CD14-positive monocyte (primary cell): ENCODE measurements around the gene EIF2AK2. TPM values are rescaled to one million over a fixed set of nuclear protein-coding genes. Genes with fewer than 3 reads are reported as not detected.

ENCODE experiments used
- DNase-seq, 3 donors: peaks; one replicate each; pipeline ENCODE4 v3.0.0-alpha.2; 2011 to 2022
- H2AFZ ChIP-seq: 2 replicates; pipeline ENCODE4 v1.6.0; 2012; ENCODE audit warnings: mild to moderate bottlenecking, low read depth, low read length, inconsistent platforms; ENCODE audit not compliant: insufficient read depth, poor library complexity, severe bottlenecking
- H3K27ac ChIP-seq, 2 donors: 1 replicate in 1 of 2; 2 replicates in 1 of 2; pipeline ENCODE4 v1.5.1; 2012 to 2013; ENCODE audit warnings: low read length in 2 of 2, control low read depth in 1 of 2, inconsistent platforms in 1 of 2, low read depth in 1 of 2, mild to moderate bottlenecking in 1 of 2
- H3K27me3 ChIP-seq, 2 donors: one replicate each; pipeline versions ENCODE4 v1.6.0 to v1.6.1; 2011 to 2013; ENCODE audit warnings: low read length in 2 of 2; ENCODE audit not compliant: control insufficient read depth in 2 of 2, insufficient read depth in 2 of 2
- H3K36me3 ChIP-seq, 2 donors: replicated peaks in 1 of 2; 1 replicate in 1 of 2; 2 replicates in 1 of 2; pipeline versions ENCODE4 v1.5.1 to v1.6.1; 2012 to 2013; ENCODE audit warnings: low read length in 2 of 2, control low read depth in 1 of 2, inconsistent platforms in 1 of 2, mild to moderate bottlenecking in 1 of 2; ENCODE audit not compliant: insufficient read depth in 2 of 2, control insufficient read depth in 1 of 2
- H3K4me1 ChIP-seq, 2 donors: 1 replicate in 1 of 2; 2 replicates in 1 of 2; pipeline versions ENCODE4 v1.5.1 to v1.6.1; 2012 to 2013; ENCODE audit warnings: low read length in 2 of 2, control low read depth in 1 of 2, inconsistent platforms in 1 of 2, mild to moderate bottlenecking in 1 of 2, moderate library complexity in 1 of 2; ENCODE audit not compliant: insufficient read depth in 2 of 2, control insufficient read depth in 1 of 2
- H3K4me2 ChIP-seq: replicated peaks from 2 replicates; pipeline ENCODE3; 2012; ENCODE audit warnings: low read length, moderate library complexity, mild to moderate bottlenecking; ENCODE audit not compliant: poor library complexity, severe bottlenecking; ENCODE audit errors: extremely low read depth
- H3K4me3 ChIP-seq, 3 experiments: fragments of 200-600 bp in 1 of 3; sonication (generic) in 1 of 3; replicated peaks in 1 of 3; 1 replicate in 2 of 3; 2 replicates in 1 of 3; pipeline ENCODE4 v1.5.1; 2011 to 2013; ENCODE audit warnings: low read length in 3 of 3, mild to moderate bottlenecking in 3 of 3, control low read depth in 2 of 3, low read depth in 2 of 3, inconsistent platforms in 1 of 3, moderate library complexity in 1 of 3
- H3K79me2 ChIP-seq: 2 replicates; pipeline ENCODE4 v1.6.0; 2012; ENCODE audit warnings: mild to moderate bottlenecking, control low read depth, inconsistent platforms, low read length, moderate library complexity; ENCODE audit not compliant: insufficient read depth
- H3K9ac ChIP-seq: 2 replicates; pipeline ENCODE4 v1.6.0; 2017; ENCODE audit warnings: low read length, mild to moderate bottlenecking; ENCODE audit not compliant: insufficient read depth, poor library complexity, severe bottlenecking
- H3K9me3 ChIP-seq, 2 donors: replicated peaks in 1 of 2; 1 replicate in 1 of 2; 2 replicates in 1 of 2; pipeline versions ENCODE4 v1.5.1 to v1.6.1; 2012 to 2013; ENCODE audit warnings: low read length in 2 of 2, control low read depth in 1 of 2; ENCODE audit not compliant: control insufficient read depth in 1 of 2, insufficient read depth in 1 of 2
- H4K20me1 ChIP-seq: 2 replicates; pipeline ENCODE4 v1.6.0; 2012; ENCODE audit warnings: mild to moderate bottlenecking, low read length, control low read depth, moderate library complexity; ENCODE audit not compliant: insufficient read depth
- H3K27ac Mint-ChIP-seq, 7 donors: one replicate each; pipeline ENCODE4 v1.8.0; 2020; ENCODE audit warnings: mild to moderate bottlenecking in 7 of 7, mixed read lengths in 7 of 7, moderate library complexity in 6 of 7, inconsistent platforms in 2 of 7
- H3K27me3 Mint-ChIP-seq, 3 donors: one replicate each; pipeline ENCODE4 v1.8.0; 2021 to 2022; ENCODE audit warnings: low read depth in 3 of 3, mild to moderate bottlenecking in 3 of 3, mixed read lengths in 3 of 3, moderate library complexity in 3 of 3, inconsistent platforms in 1 of 3
- H3K36me3 Mint-ChIP-seq, 2 donors: one replicate each; pipeline ENCODE4 v1.8.0; 2020; ENCODE audit warnings: mixed read lengths in 2 of 2, inconsistent platforms in 1 of 2, mild to moderate bottlenecking in 1 of 2
- H3K4me1 Mint-ChIP-seq: one replicate; pipeline ENCODE4 v1.8.0; 2020; ENCODE audit warnings: mild to moderate bottlenecking, mixed read lengths
- H3K4me3 Mint-ChIP-seq, 2 donors: one replicate each; pipeline ENCODE4 v1.8.0; 2020; ENCODE audit warnings: mild to moderate bottlenecking in 2 of 2, mixed read lengths in 2 of 2, moderate library complexity in 1 of 2
- H3K9me3 Mint-ChIP-seq, 7 donors: one replicate each; pipeline ENCODE4 v1.8.0; 2020 to 2022; ENCODE audit warnings: mixed read lengths in 7 of 7, mild to moderate bottlenecking in 6 of 7, moderate library complexity in 6 of 7, inconsistent platforms in 2 of 7
- WGBS: methylation state at CpG from one replicate; pipeline ENCODE4 v1.1.5; 2013; ENCODE audit warnings: missing lambda C conversion rate; ENCODE audit not compliant: insufficient coverage; 5-methylcytosine and 5-hydroxymethylcytosine counted together
- intact Hi-C, 2 donors: fragments of 100-400 bp; cut with micrococcal nuclease; formaldehyde crosslinking; loops; one replicate each; pipeline versions ENCODE4 v1.15.0 to v1.15.1; 2023
- polyA plus RNA-seq, 3 donors: library from polyadenylated mRNA; depleted of rRNA in 1 of 3; unstranded in 2 of 3; stranded (reverse) in 1 of 3; fragments of 300-500 nt in 2 of 3; fragments of >200 nt in 1 of 3; fragmentation: Illumina TruSeq in 2 of 3; gene quantifications; 1 replicate in 2 of 3; 2 replicates in 1 of 3; pipeline ENCODE4 v1.2.3, GENCODE V29; 2012 to 2021
- TF ChIP-seq, protein P1 (sequence below): fragments of 200-600 bp; IDR thresholded peaks from one replicate; pipeline ENCODE4 v1.8.0; 2022; ENCODE audit warnings: antibody characterized with exemption, mild to moderate bottlenecking

The EIF2AK2 gene
- polyA plus RNA-seq, 3 donors: 7.9 to 23.4 (median 17.6) TPM

DNA sequence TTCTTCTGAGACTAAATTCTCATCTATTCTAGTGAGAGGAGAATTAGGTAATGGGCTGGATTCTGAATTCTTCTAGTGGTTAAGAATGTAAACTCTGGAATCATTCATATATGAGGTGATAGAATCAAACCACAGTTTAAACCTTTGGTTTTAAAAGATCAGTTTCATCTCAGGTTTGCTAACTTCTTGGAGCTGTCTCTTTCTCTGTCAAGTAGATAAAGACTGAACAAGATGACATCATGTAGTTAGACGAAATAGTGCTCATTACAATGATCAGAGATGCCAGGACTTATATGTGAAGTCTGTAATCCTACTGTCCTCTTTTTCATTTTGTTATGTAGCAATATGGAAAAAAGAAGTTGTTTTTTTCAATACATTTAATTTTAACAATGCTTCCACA, 44.4 kb upstream of the EIF2AK2 start:
- Mint-ChIP-seq H3K4me3 (no peak overlapping the region), H3K9me3 (peaks cover 5 to 14% (median 6%) of the 10 kb centered on the region in 7 donors), H3K4me1 (peaks cover 10% of the 10 kb centered on the region), H3K36me3 (peaks cover 43 to 47% of the 10 kb centered on the region in 2 donors), H3K27me3 (no peaks in the 10 kb centered on the region), H3K27ac (no peak overlapping the region)
- intact Hi-C loops: no loop called here
- peaks cover 43 to 60% of the 10 kb centered on the region in 2 donors for H3K36me3 ChIP-seq
- TF ChIP-seq, protein P1, sequence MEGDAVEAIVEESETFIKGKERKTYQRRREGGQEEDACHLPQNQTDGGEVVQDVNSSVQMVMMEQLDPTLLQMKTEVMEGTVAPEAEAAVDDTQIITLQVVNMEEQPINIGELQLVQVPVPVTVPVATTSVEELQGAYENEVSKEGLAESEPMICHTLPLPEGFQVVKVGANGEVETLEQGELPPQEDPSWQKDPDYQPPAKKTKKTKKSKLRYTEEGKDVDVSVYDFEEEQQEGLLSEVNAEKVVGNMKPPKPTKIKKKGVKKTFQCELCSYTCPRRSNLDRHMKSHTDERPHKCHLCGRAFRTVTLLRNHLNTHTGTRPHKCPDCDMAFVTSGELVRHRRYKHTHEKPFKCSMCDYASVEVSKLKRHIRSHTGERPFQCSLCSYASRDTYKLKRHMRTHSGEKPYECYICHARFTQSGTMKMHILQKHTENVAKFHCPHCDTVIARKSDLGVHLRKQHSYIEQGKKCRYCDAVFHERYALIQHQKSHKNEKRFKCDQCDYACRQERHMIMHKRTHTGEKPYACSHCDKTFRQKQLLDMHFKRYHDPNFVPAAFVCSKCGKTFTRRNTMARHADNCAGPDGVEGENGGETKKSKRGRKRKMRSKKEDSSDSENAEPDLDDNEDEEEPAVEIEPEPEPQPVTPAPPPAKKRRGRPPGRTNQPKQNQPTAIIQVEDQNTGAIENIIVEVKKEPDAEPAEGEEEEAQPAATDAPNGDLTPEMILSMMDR: no peak
- peaks cover 9 to 16% of the 10 kb centered on the region in 2 donors for H3K4me1 ChIP-seq
- no peak overlapping the region for H3K4me2 ChIP-seq
- peaks cover 4 to 10% of the 10 kb centered on the region in 2 donors for H3K9me3 ChIP-seq
- H2AFZ ChIP-seq: no peak overlapping the region
- H3K27me3 ChIP-seq: no peaks in the 10 kb centered on the region
- H3K79me2 ChIP-seq: peaks cover 78% of the 10 kb centered on the region
- peaks cover 21% of the 10 kb centered on the region for H4K20me1 ChIP-seq
- WGBS: no CpG with 5 or more reads among the region's 1 CpG
- H3K27ac ChIP-seq: peak overlapping the region in 1 of 2 donors; percentile 60
- H3K4me3 ChIP-seq: no peak overlapping the region
- no peak for DNase-seq
- no peak overlapping the region for H3K9ac ChIP-seq

DNA sequence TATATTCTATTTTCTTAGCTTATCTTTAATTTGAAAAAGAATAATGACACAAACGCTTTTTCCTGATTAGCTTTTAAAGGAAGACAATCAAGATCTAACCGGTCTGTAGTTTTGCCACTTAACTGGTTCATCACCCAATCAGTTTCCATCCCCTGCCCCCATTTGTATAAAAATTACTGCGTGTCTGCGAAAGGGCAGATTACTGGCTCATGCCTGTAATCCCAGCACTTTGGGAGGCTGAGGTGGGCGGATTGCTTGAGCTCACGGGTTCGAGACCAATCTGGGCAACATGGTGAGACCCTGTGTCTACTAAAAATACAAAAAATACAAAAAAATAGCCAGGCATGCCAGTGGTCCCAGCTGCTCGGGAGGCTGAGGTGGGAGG, 41.9 kb upstream of the EIF2AK2 start:
- Mint-ChIP-seq H3K4me3 (no peak overlapping the region), H3K9me3 (peaks cover 0 to 5% (median 2%) of the 10 kb centered on the region in 7 donors), H3K4me1 (peaks cover 11% of the 10 kb centered on the region), H3K27ac (peak overlapping the region in 1 of 7 donors; percentile 6), H3K27me3 (no peaks in the 10 kb centered on the region), H3K36me3 (peaks cover 21 to 23% of the 10 kb centered on the region in 2 donors)
- no peak overlapping the region for H2AFZ ChIP-seq
- TF ChIP-seq, protein P1: no peak
- H3K9me3 ChIP-seq: peaks cover 0 to 3% of the 10 kb centered on the region in 2 donors
- H3K36me3 ChIP-seq: peaks cover 26 to 35% of the 10 kb centered on the region in 2 donors
- H4K20me1 ChIP-seq: peaks cover 19% of the 10 kb centered on the region
- no peak overlapping the region for H3K4me3 ChIP-seq
- H3K4me2 ChIP-seq: no peak overlapping the region
- H3K27ac ChIP-seq: no peak overlapping the region
- no peaks in the 10 kb centered on the region for H3K27me3 ChIP-seq
- H3K9ac ChIP-seq: no peak overlapping the region
- intact Hi-C loops: loop anchor here (5.0 kb wide), 1 partner anchor 34 kb away; the partner anchor contains the start of genes CEBPZ (in 2 of the 2) and NDUFAF7 (in 2 of the 2)
- H3K79me2 ChIP-seq: peaks cover 61% of the 10 kb centered on the region
- DNase-seq: no peak
- H3K4me1 ChIP-seq: peaks cover 9 to 21% of the 10 kb centered on the region in 2 donors
- WGBS: 100% methylated on average over 1 of the region's 8 CpGs
